H9 (cell line): Measurements from ENCODE around the gene SHC4. TPM values are rescaled to one million over a fixed set of nuclear protein-coding genes. Genes with fewer than 3 reads are reported as not detected.

Experiments
- DNase-seq: peaks from one replicate; pipeline ENCODE4 v3.0.0-alpha.2; 2017
- H2AFZ ChIP-seq: one replicate; pipeline ENCODE4 v1.6.1; 2013; ENCODE audit warnings: mild to moderate bottlenecking, low read length, control low read depth, moderate library complexity
- H2AK5ac ChIP-seq: 2 replicates; pipeline ENCODE4 v1.6.1; 2013; ENCODE audit warnings: low read length, control low read depth, mixed read lengths; ENCODE audit not compliant: insufficient read length
- H2BK120ac ChIP-seq: one replicate; pipeline ENCODE4 v1.6.1; 2013; ENCODE audit warnings: low read depth, mild to moderate bottlenecking, low read length, control low read depth, inconsistent platforms; ENCODE audit not compliant: poor library complexity, severe bottlenecking
- H2BK12ac ChIP-seq: 2 replicates; pipeline ENCODE4 v1.6.1; 2013; ENCODE audit warnings: low read length, control low read depth, mixed read lengths, low read depth; ENCODE audit not compliant: insufficient read length
- H2BK15ac ChIP-seq: 2 replicates; pipeline ENCODE4 v1.6.1; 2013; ENCODE audit warnings: low read depth, low read length, control low read depth
- H2BK20ac ChIP-seq: one replicate; pipeline ENCODE4 v1.6.1; 2013; ENCODE audit warnings: low read depth, mild to moderate bottlenecking, low read length, control low read depth, inconsistent platforms; ENCODE audit not compliant: poor library complexity, severe bottlenecking
- H2BK5ac ChIP-seq: 2 replicates; pipeline ENCODE4 v1.6.1; 2013; ENCODE audit warnings: low read length, control low read depth, mixed read lengths; ENCODE audit not compliant: insufficient read length
- H3K14ac ChIP-seq: 2 replicates; pipeline ENCODE4 v1.6.1; 2013; ENCODE audit warnings: low read length, control low read depth; ENCODE audit not compliant: insufficient read depth
- H3K18ac ChIP-seq: 2 replicates; pipeline ENCODE4 v1.6.1; 2013; ENCODE audit warnings: low read depth, mild to moderate bottlenecking, mixed read lengths, low read length, control low read depth; ENCODE audit not compliant: insufficient read length
- H3K23ac ChIP-seq: 2 replicates; pipeline ENCODE4 v1.6.1; 2013; ENCODE audit warnings: low read length, control low read depth, mixed read lengths, low read depth; ENCODE audit not compliant: insufficient read length
- H3K23me2 ChIP-seq: 2 replicates; pipeline ENCODE4 v1.6.1; 2013; ENCODE audit warnings: low read depth, mild to moderate bottlenecking, mixed read lengths, low read length, control low read depth; ENCODE audit not compliant: insufficient read length, poor library complexity, severe bottlenecking
- H3K27ac ChIP-seq: 2 replicates; pipeline ENCODE4 v1.5.1; 2013; ENCODE audit warnings: low read length, control low read depth, mixed read lengths, low read depth; ENCODE audit not compliant: insufficient read length
- H3K27me3 ChIP-seq: 2 replicates; pipeline ENCODE4 v1.6.1; 2013; ENCODE audit warnings: low read length, control low read depth, inconsistent platforms; ENCODE audit not compliant: insufficient read depth
- H3K4ac ChIP-seq: 2 replicates; pipeline ENCODE4 v1.6.1; 2013; ENCODE audit warnings: low read depth, mild to moderate bottlenecking, control low read depth, inconsistent platforms, low read length, moderate library complexity
- H3K4me1 ChIP-seq: 2 replicates; pipeline ENCODE4 v1.6.1; 2013; ENCODE audit warnings: low read length, control low read depth, inconsistent platforms; ENCODE audit not compliant: insufficient read depth
- H3K4me2 ChIP-seq: 2 replicates; pipeline ENCODE4 v1.6.1; 2013; ENCODE audit warnings: low read length, control low read depth, mixed read lengths; ENCODE audit not compliant: insufficient read length, insufficient read depth
- H3K56ac ChIP-seq: 2 replicates; pipeline ENCODE4 v1.6.1; 2013; ENCODE audit warnings: low read depth, mild to moderate bottlenecking, mixed read lengths, low read length, control low read depth; ENCODE audit not compliant: insufficient read length
- H3K79me1 ChIP-seq: 2 replicates; pipeline ENCODE4 v1.6.1; 2013; ENCODE audit warnings: low read depth, mild to moderate bottlenecking, moderate library complexity, low read length, control low read depth, inconsistent platforms; ENCODE audit not compliant: insufficient read depth, poor library complexity, severe bottlenecking
- H3K79me2 ChIP-seq: 2 replicates; pipeline ENCODE4 v1.6.1; 2013; ENCODE audit warnings: low read length, control low read depth, inconsistent platforms; ENCODE audit not compliant: insufficient read depth
- H3K9ac ChIP-seq: 2 replicates; pipeline ENCODE4 v1.6.1; 2013; ENCODE audit warnings: low read length, control low read depth, mixed read lengths; ENCODE audit not compliant: insufficient read length; ENCODE audit errors: extremely low read depth
- H3K9me3 ChIP-seq: one replicate; pipeline ENCODE4 v1.6.1; 2013; ENCODE audit warnings: low read depth, low read length, inconsistent platforms; ENCODE audit not compliant: control insufficient read depth
- H3T11ph ChIP-seq: one replicate; pipeline ENCODE4 v1.6.1; 2013; ENCODE audit warnings: mild to moderate bottlenecking, low read length, control low read depth, inconsistent platforms
- H4K20me1 ChIP-seq: one replicate; pipeline ENCODE4 v1.6.1; 2013; ENCODE audit not compliant: control insufficient read depth, insufficient read length, insufficient read depth
- H4K5ac ChIP-seq: 2 replicates; pipeline ENCODE4 v1.6.1; 2013; ENCODE audit warnings: low read depth, mild to moderate bottlenecking, mixed read lengths, low read length, control low read depth; ENCODE audit not compliant: insufficient read length
- H4K8ac ChIP-seq: replicated peaks from 2 replicates; pipeline ENCODE4 v1.6.1; 2013; ENCODE audit warnings: low read length, control low read depth, mixed read lengths, low read depth; ENCODE audit not compliant: insufficient read length
- H4K91ac ChIP-seq: 2 replicates; pipeline ENCODE4 v1.6.1; 2013; ENCODE audit warnings: low read depth, mild to moderate bottlenecking, moderate library complexity, mixed read lengths, low read length, control low read depth; ENCODE audit not compliant: insufficient read length
- H3K27ac Mint-ChIP-seq, 3 experiments: 2 replicates in 2 of 3; 3 replicates in 1 of 3; pipeline ENCODE4 v1.8.0; 2020 to 2021; ENCODE audit warnings: mixed read lengths in 3 of 3, mild to moderate bottlenecking in 1 of 3, moderate library complexity in 1 of 3
- H3K27me3 Mint-ChIP-seq: 2 replicates; pipeline ENCODE4 v1.8.0; 2021; ENCODE audit warnings: low read depth, mild to moderate bottlenecking, moderate library complexity, mixed read lengths
- H3K36me3 Mint-ChIP-seq, 3 experiments: 2 replicates in 2 of 3; 3 replicates in 1 of 3; pipeline ENCODE4 v1.8.0; 2020 to 2021; ENCODE audit warnings: low read depth in 3 of 3, mixed read lengths in 3 of 3; ENCODE audit not compliant: insufficient read depth in 1 of 3
- H3K4me1 Mint-ChIP-seq, 2 experiments: 2 replicates each; pipeline ENCODE4 v1.8.0; 2020; ENCODE audit warnings: mixed read lengths in 2 of 2
- H3K4me3 Mint-ChIP-seq, 2 experiments: 2 replicates in 1 of 2; 3 replicates in 1 of 2; pipeline ENCODE4 v1.8.0; 2020 to 2021; ENCODE audit warnings: mild to moderate bottlenecking in 2 of 2, mixed read lengths in 2 of 2, moderate library complexity in 1 of 2
- H3K9me3 Mint-ChIP-seq, 2 experiments: 2 replicates in 1 of 2; 3 replicates in 1 of 2; pipeline ENCODE4 v1.8.0; 2020; ENCODE audit warnings: mild to moderate bottlenecking in 2 of 2, mixed read lengths in 2 of 2, moderate library complexity in 1 of 2
- WGBS: extraction: QIAGEN DNeasy Blood & Tissue Kit; methylation state at CpG from one replicate; pipeline ENCODE4 v1.1.7; 2013; ENCODE audit warnings: missing lambda C conversion rate, low lambda C conversion rate, mixed read lengths; ENCODE audit not compliant: insufficient read length; ENCODE audit errors: extremely low coverage; 5-methylcytosine and 5-hydroxymethylcytosine counted together
- total RNA-seq: library from RNA; stranded (reverse); gene quantifications from 2 replicates; pipeline ENCODE4 v1.2.1, GENCODE V29; 2021
- TF ChIP-seq, protein P1 (sequence below): fragments of 200-600 bp; sonication (generic); conservative IDR thresholded peaks from 3 replicates; pipeline ENCODE4 v1.8.0; 2021; ENCODE audit warnings: antibody characterized with exemption, mild to moderate bottlenecking

The SHC4 gene
- total RNA-seq, 1 experiment from 2014 or later: 0.26 TPM

- no peaks in the 10 kb centered on the region for H3K36me3 Mint-ChIP-seq
- H3K4me1 ChIP-seq: no peaks in the 10 kb centered on the region
- no peak overlapping the region for H3T11ph ChIP-seq
- no peaks in the 10 kb centered on the region for H4K20me1 ChIP-seq
- H2BK15ac ChIP-seq: no peak overlapping the region
- peaks cover 6% of the 10 kb centered on the region; the same call in 1 of the 2 replicates for H3K27me3 Mint-ChIP-seq
- H2BK5ac ChIP-seq: no peak overlapping the region
- no peaks in the 10 kb centered on the region for H3K9me3 ChIP-seq
- no peak overlapping the region for H3K23ac ChIP-seq
- no peaks in the 10 kb centered on the region for H3K27me3 ChIP-seq
- no peak overlapping the region for H3K9ac ChIP-seq
- no peak overlapping the region for H3K27ac Mint-ChIP-seq
- no peak overlapping the region for H4K5ac ChIP-seq
- no peak overlapping the region for H2BK20ac ChIP-seq
- no peaks in the 10 kb centered on the region for H3K79me1 ChIP-seq
- H3K4me2 ChIP-seq: no peak overlapping the region
- no peaks in the 10 kb centered on the region for H3K23me2 ChIP-seq
- H3K79me2 ChIP-seq: no peaks in the 10 kb centered on the region
- no peak overlapping the region for H3K27ac ChIP-seq
- H3K56ac ChIP-seq: no peak overlapping the region
- no peak overlapping the region for H4K91ac ChIP-seq
- TF ChIP-seq, protein P1, sequence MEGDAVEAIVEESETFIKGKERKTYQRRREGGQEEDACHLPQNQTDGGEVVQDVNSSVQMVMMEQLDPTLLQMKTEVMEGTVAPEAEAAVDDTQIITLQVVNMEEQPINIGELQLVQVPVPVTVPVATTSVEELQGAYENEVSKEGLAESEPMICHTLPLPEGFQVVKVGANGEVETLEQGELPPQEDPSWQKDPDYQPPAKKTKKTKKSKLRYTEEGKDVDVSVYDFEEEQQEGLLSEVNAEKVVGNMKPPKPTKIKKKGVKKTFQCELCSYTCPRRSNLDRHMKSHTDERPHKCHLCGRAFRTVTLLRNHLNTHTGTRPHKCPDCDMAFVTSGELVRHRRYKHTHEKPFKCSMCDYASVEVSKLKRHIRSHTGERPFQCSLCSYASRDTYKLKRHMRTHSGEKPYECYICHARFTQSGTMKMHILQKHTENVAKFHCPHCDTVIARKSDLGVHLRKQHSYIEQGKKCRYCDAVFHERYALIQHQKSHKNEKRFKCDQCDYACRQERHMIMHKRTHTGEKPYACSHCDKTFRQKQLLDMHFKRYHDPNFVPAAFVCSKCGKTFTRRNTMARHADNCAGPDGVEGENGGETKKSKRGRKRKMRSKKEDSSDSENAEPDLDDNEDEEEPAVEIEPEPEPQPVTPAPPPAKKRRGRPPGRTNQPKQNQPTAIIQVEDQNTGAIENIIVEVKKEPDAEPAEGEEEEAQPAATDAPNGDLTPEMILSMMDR: no peak
- no peak overlapping the region for H3K18ac ChIP-seq
- no peak overlapping the region for H2AK5ac ChIP-seq
- no peak overlapping the region for H3K4me3 Mint-ChIP-seq
- no CpG with 5 or more reads among the region's 4 CpGs for WGBS
- H3K4me1 Mint-ChIP-seq: no peaks in the 10 kb centered on the region
- no peak overlapping the region for H3K14ac ChIP-seq
- no peak for DNase-seq
- no peak overlapping the region for H3K4ac ChIP-seq
- no peak overlapping the region for H2BK12ac ChIP-seq
- H2BK120ac ChIP-seq: no peak overlapping the region
- no peaks in the 10 kb centered on the region for H3K9me3 Mint-ChIP-seq
- H4K8ac ChIP-seq: no peak overlapping the region
- H2AFZ ChIP-seq: no peak overlapping the region
Measured at GRCh38 chr15:48939648-48940047, 24.1 kb downstream of the SHC4 start.
